Thoracic aorta (tissue), 2 donors: Measurements from ENCODE around the gene DENND6B. TPM values are rescaled to one million over a fixed set of nuclear protein-coding genes. Genes with fewer than 3 reads are reported as not detected.
"Not testable (repeated sequence)": the region's sequence is repeated elsewhere in the genome, so short reads cannot be mapped to it uniquely, and the experiment has no call there.

ENCODE experiments used
- ATAC-seq: fragments of 150-250 bp; one replicate; pipeline ENCODE4 v1.8.0; 2017; ENCODE audit warnings: low read depth; ENCODE audit not compliant: insufficient number of reproducible peaks, low FRiP score
- DNase-seq: peaks from one replicate; pipeline ENCODE4 v3.0.0-alpha.2; 2020; ENCODE audit warnings: low spot score
- H3K27ac ChIP-seq, 2 donors: fragments of 200-600 bp; sonication (generic); 1 replicate in 1 of 2; 2 replicates in 1 of 2; pipeline ENCODE4 v1.5.1; 2016; ENCODE audit warnings: mild to moderate bottlenecking in 2 of 2, moderate library complexity in 2 of 2
- H3K27me3 ChIP-seq: fragments of 200-600 bp; sonication (generic); replicated peaks from 2 replicates; pipeline ENCODE4 v1.6.0; 2016; ENCODE audit warnings: mild to moderate bottlenecking; ENCODE audit not compliant: insufficient read depth
- H3K36me3 ChIP-seq: fragments of 200-600 bp; sonication (generic); one replicate; pipeline ENCODE4 v1.5.1; 2016
- H3K4me1 ChIP-seq, 2 donors: fragments of 200-600 bp; sonication (generic); 1 replicate in 1 of 2; 2 replicates in 1 of 2; pipeline versions ENCODE4 v1.5.1 to v1.6.0; 2016; ENCODE audit warnings: low read depth in 2 of 2, mild to moderate bottlenecking in 1 of 2; ENCODE audit not compliant: control insufficient read depth in 1 of 2
- H3K4me3 ChIP-seq: fragments of 200-600 bp; sonication (generic); 2 replicates; pipeline ENCODE4 v1.5.1; 2016; ENCODE audit warnings: mild to moderate bottlenecking
- H3K9me3 ChIP-seq: fragments of 200-600 bp; sonication (generic); 2 replicates; pipeline ENCODE4 v1.5.1; 2016
- total RNA-seq, 2 donors: library from RNA; depleted of rRNA; stranded (reverse); fragments of >200 nt; gene quantifications; one replicate each; pipeline versions ENCODE4 v1.1.0 to v1.2.3, GENCODE V29; 2016
- TF ChIP-seq, protein P1 (sequence below): fragments of 200-600 bp; sonication (generic); IDR thresholded peaks from one replicate; pipeline ENCODE4 v1.5.1; 2019; ENCODE audit warnings: antibody characterized with exemption

The DENND6B gene, protein sequence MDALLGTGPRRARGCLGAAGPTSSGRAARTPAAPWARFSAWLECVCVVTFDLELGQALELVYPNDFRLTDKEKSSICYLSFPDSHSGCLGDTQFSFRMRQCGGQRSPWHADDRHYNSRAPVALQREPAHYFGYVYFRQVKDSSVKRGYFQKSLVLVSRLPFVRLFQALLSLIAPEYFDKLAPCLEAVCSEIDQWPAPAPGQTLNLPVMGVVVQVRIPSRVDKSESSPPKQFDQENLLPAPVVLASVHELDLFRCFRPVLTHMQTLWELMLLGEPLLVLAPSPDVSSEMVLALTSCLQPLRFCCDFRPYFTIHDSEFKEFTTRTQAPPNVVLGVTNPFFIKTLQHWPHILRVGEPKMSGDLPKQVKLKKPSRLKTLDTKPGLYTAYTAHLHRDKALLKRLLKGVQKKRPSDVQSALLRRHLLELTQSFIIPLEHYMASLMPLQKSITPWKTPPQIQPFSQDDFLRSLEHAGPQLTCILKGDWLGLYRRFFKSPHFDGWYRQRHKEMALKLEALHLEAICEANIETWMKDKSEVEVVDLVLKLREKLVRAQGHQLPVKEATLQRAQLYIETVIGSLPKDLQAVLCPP
- 1 to 10 TPM; 4.2 to 6.0 TPM for total RNA-seq

DNA sequence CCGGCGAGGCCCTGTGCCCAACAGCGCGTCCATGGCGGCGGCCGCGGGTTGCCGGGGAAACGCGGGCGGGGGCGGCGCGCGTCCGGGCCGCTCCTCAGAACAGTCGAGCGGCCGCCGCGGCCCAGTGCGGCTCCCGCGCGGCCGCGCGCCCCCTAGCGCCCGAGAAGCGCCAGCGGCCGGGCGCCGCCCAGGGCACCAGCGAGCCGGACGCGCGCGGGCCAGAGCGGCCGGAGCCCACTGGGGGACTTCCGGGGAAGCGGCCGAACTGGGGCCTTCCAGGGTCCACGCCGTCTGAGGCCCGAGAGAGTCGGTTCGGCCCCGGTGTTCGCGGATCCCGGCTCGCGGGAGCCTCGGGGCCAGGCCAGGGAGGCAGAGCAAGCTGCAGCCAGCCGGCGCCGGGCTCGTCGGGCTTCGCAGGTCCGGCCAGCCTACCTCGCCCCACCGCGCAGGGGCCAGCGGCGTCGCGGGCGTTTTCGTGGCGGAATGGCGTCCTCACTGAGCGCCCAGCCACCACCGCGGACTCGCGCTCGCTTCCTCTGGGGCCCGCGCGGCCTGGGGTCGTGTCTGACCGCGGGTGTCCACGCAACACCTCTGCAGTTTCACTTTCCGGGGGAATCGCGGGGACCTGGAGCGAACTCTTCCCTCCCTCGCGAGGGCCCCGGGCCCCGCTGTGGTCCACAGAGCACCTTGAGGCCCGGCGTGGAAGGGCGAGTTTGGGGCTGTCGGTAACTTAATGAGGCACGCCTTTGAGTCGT lies at the start of gene DENND6B:
DENND6B (minus strand) TSS at position 57 of the 755 bp plus-strand sequence; CDS start at position 33, 24 bp downstream.
- no peak for DNase-seq
- Histone ChIP-seq H3K9me3 (no peaks in the 10 kb centered on the region), H3K4me1 (peaks cover 0 to 15% of the 10 kb centered on the region in 2 donors), H3K4me3 (peak within 1 kb of the TSS; percentile 78), H3K36me3 (no peaks in the 10 kb centered on the region), H3K27me3 (no peaks in the 10 kb centered on the region), H3K27ac (peak within 1 kb of the TSS; percentile 75 to 81)
- peak; percentile 92 for ATAC-seq
- TF ChIP-seq, protein P1, sequence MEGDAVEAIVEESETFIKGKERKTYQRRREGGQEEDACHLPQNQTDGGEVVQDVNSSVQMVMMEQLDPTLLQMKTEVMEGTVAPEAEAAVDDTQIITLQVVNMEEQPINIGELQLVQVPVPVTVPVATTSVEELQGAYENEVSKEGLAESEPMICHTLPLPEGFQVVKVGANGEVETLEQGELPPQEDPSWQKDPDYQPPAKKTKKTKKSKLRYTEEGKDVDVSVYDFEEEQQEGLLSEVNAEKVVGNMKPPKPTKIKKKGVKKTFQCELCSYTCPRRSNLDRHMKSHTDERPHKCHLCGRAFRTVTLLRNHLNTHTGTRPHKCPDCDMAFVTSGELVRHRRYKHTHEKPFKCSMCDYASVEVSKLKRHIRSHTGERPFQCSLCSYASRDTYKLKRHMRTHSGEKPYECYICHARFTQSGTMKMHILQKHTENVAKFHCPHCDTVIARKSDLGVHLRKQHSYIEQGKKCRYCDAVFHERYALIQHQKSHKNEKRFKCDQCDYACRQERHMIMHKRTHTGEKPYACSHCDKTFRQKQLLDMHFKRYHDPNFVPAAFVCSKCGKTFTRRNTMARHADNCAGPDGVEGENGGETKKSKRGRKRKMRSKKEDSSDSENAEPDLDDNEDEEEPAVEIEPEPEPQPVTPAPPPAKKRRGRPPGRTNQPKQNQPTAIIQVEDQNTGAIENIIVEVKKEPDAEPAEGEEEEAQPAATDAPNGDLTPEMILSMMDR = no peak

DNA sequence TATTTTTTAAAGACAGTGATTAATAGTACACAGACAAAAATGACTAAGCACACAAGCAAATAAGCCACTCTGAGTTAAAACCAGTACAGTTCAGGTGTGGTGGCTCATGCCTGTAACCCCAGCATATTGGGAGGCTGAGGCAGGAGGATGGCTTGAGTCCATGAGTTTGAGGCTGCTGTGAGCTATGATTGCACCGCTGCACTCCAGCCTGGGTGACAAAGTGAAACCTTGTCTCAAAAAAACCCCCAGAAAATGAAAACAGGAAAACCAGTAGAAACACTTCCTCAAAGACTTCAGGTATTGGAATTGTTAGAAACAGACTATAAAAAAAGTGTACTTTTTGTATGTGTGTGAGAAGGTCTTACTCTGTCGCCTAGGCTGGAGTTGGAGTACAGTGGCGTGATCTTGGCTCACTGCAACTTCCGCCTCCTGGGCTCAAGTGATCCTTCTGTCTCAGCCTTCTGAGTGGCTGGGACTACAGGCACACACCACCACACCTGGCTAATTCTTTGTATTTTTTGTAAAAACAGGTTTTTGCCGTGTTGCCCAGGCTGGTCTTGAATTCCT lies 49.4 kb upstream of the DENND6B start:
- Histone ChIP-seq H3K27me3 (no peaks in the 10 kb centered on the region), H3K4me3 (no peak overlapping the region), H3K4me1 (no peaks in the 10 kb centered on the region), H3K9me3 (no peaks in the 10 kb centered on the region), H3K27ac (no peak overlapping the region), H3K36me3 (peaks cover 40% of the 10 kb centered on the region)
- ATAC-seq (no peak), DNase-seq (no peak)
- TF ChIP-seq, protein P1 = no peak

DNA sequence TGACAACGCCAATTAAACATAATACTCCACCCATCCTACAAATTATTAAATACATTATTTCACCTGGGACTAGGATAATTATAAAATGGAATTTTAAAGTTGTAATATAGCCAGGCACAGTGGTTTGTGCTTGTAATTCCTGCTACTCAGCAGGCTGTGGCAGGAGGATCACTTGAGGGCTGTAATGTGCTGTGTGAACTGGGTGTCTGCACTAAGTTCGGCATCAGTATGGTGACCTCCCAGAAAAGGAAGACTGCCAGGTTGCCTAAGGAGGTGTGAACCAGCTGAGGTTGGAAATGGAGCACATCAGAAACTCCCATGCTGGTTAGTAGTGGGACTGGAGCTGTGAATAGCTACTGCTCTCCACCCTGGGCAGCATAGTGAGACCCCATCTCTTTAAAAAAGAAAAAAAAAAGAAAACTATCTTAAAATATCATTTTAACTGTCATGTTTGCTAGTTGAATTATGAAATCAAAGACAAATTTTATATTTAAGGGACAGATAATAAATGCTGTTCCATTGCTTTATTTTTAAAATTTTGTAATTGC lies 44.4 kb upstream of the DENND6B start:
- Histone ChIP-seq H3K4me3 (no peak overlapping the region), H3K9me3 (no peaks in the 10 kb centered on the region), H3K36me3 (peaks cover 19% of the 10 kb centered on the region), H3K27me3 (no peaks in the 10 kb centered on the region), H3K4me1 (peaks cover 0 to 2% of the 10 kb centered on the region in 2 donors), H3K27ac (no peak overlapping the region)
- no peak for ATAC-seq
- TF ChIP-seq, protein P1 = no peak
- no peak for DNase-seq

DNA sequence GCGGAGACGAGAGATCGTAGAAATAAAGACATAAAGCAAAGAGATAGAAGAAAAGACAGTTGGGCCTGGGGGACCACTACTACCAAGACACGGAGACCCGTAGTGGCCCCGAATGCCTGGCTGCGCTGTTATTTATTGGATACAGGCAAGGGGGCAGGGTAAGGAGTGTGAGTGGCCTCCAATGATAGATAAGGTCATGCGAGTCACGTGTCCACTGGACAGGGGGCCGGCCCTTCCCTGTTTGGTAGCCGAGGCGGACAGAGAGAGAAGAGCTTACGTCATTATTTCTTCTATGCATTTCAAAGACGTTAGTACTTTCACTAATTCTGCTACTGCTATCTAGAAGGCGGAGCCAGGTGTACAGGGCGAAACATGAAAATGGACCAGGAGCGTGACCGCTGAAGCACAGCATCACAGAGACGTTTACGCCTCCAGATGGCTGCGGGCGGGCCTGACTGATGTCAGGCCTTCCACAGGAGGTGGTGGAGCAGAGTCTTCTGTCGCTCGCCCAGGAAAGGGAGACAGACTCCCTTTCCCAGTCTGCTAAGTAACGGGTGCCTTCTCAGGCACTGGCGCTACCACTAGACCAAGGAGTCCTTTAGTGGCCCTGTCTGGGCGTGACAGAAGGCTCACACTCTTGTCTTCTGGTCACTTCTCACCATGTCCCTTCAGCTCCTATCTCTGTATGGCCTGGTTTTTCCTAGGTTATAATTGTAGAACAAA lies 41.1 kb upstream of the DENND6B start:
- no peaks in the 10 kb centered on the region for H3K27me3 ChIP-seq
- H3K36me3 ChIP-seq = peaks cover 10% of the 10 kb centered on the region
- H3K9me3 ChIP-seq = no peaks in the 10 kb centered on the region
- ATAC-seq = no peak
- H3K4me1 ChIP-seq = peaks cover 4 to 8% of the 10 kb centered on the region in 2 donors
- DNase-seq = no peak
- H3K4me3 ChIP-seq = no peak overlapping the region
- TF ChIP-seq, protein P1 = no peak
- no peak overlapping the region for H3K27ac ChIP-seq

DNA sequence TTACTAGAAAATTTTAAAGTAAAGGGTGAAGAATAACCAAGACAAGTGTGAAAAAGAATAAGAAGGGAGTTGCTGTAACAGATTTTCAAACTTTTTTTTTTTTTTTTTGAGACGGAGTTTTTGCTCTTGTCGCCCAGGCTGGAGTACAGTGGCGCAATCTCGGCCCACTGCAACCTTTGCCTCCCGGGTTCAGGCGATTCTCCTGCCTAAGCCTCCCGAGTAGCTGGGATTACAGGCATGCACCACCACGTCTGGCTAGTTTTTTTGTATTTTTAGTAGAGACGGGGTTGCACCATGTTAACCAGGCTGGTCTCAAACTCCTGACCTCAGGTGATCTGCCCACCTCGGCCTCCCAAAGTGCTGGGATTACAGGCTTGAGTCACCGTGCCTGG lies 37.0 kb upstream of the DENND6B start:
- not testable (repeated sequence) for H3K4me3 ChIP-seq, ATAC-seq, H3K27me3 ChIP-seq

More for the DNA sequence above, 37.0 kb upstream of the DENND6B start:
- not testable (repeated sequence) for H3K4me1 ChIP-seq, H3K9me3 ChIP-seq, H3K36me3 ChIP-seq, H3K27ac ChIP-seq, DNase-seq
